GM10248 (cell line): ENCODE results near the gene LY9.

Experiments used
- CTCF ChIA-PET: fragments of 300-600 bp; sonication (Branson Sonifier 250); formaldehyde crosslinking; extraction: SDS; loops from one replicate; lab custom pipeline; 2021; ENCODE audit warnings: antibody characterized with exemption; lab: Yijun Ruan, JAX
- POLR2A ChIA-PET: fragments of 350-650 bp; sonication (Branson Sonifier 250); formaldehyde crosslinking; extraction: SDS; loops from one replicate; lab custom pipeline; 2020; ENCODE audit warnings: antibody characterized with exemption; lab: Yijun Ruan, JAX
- DNase-seq: peaks from one replicate; pipeline ENCODE4 v3.0.0; 2012; ENCODE audit errors: extremely low spot score
- TF ChIP-seq, protein P1 (sequence below): IDR thresholded peaks from 2 replicates; pipeline ENCODE4 v1.5.1; 2012; ENCODE audit warnings: mild to moderate bottlenecking, low read depth; ENCODE audit errors: extremely low read depth, missing control alignments, control extremely low read depth

The LY9 gene, protein sequence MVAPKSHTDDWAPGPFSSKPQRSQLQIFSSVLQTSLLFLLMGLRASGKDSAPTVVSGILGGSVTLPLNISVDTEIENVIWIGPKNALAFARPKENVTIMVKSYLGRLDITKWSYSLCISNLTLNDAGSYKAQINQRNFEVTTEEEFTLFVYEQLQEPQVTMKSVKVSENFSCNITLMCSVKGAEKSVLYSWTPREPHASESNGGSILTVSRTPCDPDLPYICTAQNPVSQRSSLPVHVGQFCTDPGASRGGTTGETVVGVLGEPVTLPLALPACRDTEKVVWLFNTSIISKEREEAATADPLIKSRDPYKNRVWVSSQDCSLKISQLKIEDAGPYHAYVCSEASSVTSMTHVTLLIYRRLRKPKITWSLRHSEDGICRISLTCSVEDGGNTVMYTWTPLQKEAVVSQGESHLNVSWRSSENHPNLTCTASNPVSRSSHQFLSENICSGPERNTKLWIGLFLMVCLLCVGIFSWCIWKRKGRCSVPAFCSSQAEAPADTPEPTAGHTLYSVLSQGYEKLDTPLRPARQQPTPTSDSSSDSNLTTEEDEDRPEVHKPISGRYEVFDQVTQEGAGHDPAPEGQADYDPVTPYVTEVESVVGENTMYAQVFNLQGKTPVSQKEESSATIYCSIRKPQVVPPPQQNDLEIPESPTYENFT

DNA sequence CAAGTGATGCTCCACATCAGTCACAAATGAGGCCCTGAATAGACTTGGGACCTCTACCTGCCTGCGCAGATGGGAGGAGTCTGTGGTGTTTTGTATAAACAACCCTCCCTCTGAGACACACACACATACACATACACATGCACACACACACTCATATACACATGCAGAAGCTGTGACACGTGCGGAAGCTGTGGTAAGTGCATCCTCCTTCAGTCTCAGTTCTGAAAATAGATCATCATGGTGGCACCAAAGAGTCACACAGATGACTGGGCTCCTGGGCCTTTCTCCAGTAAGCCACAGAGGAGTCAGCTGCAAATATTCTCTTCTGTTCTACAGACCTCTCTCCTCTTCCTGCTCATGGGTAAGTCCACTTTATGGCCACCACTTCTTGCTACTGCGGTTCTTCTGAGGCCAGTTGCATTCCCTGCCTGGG, at the start of gene LY9:
Gene LY9, plus strand, starts transcription at position 224 of the 433 bp plus-strand sequence. Its CDS starts 14 bp downstream, at position 238.
- peak; percentile 74 for DNase-seq
- TF ChIP-seq, protein P1, sequence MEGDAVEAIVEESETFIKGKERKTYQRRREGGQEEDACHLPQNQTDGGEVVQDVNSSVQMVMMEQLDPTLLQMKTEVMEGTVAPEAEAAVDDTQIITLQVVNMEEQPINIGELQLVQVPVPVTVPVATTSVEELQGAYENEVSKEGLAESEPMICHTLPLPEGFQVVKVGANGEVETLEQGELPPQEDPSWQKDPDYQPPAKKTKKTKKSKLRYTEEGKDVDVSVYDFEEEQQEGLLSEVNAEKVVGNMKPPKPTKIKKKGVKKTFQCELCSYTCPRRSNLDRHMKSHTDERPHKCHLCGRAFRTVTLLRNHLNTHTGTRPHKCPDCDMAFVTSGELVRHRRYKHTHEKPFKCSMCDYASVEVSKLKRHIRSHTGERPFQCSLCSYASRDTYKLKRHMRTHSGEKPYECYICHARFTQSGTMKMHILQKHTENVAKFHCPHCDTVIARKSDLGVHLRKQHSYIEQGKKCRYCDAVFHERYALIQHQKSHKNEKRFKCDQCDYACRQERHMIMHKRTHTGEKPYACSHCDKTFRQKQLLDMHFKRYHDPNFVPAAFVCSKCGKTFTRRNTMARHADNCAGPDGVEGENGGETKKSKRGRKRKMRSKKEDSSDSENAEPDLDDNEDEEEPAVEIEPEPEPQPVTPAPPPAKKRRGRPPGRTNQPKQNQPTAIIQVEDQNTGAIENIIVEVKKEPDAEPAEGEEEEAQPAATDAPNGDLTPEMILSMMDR, result no peak
- CTCF ChIA-PET, result interaction anchor here (1.1 to 12.7 kb wide), 8 partner anchors 17 to 195 kb away, joined by 3 to 190 read pairs (median 17); no protein-coding TSS in a partner anchor
- POLR2A ChIA-PET, result interaction anchor here (0.8 kb wide), 1 partner anchor 121 kb away, joined by 3 read pairs; no protein-coding TSS in a partner anchor

DNA sequence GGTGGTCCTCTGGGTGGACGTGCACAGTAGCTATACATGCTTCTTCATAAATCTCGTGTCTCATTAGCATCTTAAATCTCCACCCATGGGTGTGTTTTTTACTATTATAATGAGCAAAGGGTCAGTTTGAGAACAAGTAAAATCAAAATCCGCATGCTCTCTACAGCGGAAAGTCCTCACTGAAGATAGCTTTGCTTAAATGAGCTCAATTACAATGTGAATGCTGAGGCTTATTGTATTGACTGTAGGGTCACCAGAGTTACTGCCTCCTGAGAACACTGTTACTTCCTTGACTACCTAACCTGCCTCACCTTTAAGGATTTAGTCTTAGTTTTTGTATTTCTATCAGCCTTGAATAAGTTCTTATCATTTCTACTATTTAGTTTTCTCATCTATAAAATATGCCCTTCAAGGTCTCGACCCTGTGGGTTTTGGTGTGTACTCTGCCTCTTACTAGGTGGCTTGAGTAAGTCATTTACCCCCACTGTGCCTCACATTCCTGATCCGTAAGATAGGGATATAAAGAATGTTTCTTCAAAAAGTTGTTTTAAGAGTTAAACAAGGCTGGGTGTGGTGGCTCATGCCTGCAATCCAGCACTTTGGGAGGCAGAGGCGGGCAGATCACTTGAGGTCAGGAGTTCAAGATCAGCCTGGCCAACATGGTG, 49.0 kb upstream of the LY9 start:
- no peak for DNase-seq
- TF ChIP-seq, protein P1, result no peak
- ChIA-PET CTCF (interaction anchor here (1.0 to 4.2 kb wide), 8 partner anchors 9 to 54 kb away, joined by 3 to 29 read pairs (median 4); no protein-coding TSS in a partner anchor), POLR2A (interaction anchor here (0.8 kb wide), 1 partner anchor 1752 kb away, joined by 3 read pairs; no protein-coding TSS in a partner anchor)

DNA sequence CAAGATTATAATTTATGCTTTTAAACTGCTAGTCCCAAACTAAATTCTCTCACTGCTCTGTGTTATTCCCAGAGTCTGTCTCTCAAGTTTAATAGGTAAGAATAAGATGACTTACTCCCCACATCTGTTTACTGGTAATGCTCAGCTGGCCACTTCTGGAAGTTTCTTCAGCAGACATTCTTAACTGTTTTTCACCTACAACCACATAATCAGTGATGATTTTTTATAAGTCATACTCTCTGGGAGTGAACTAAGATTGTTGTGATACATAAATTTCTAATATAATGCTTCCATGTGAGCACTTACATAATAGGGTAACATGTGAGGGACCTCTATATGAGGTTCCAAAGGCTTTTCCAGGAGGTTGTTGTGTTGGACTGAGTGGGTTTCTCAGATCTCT, 48.3 kb upstream of the LY9 start:
- TF ChIP-seq, protein P1, result no peak
- ChIA-PET CTCF (interaction anchor here (0.9 to 4.2 kb wide), 13 partner anchors 9 to 84 kb away, joined by 3 to 29 read pairs (median 4); partner anchors contain the start of gene SLAMF7), POLR2A (interaction anchor here (0.8 kb wide), 1 partner anchor 8 kb away, joined by 3 read pairs; the partner anchor contains the start of gene SLAMF7)
- no peak for DNase-seq

DNA sequence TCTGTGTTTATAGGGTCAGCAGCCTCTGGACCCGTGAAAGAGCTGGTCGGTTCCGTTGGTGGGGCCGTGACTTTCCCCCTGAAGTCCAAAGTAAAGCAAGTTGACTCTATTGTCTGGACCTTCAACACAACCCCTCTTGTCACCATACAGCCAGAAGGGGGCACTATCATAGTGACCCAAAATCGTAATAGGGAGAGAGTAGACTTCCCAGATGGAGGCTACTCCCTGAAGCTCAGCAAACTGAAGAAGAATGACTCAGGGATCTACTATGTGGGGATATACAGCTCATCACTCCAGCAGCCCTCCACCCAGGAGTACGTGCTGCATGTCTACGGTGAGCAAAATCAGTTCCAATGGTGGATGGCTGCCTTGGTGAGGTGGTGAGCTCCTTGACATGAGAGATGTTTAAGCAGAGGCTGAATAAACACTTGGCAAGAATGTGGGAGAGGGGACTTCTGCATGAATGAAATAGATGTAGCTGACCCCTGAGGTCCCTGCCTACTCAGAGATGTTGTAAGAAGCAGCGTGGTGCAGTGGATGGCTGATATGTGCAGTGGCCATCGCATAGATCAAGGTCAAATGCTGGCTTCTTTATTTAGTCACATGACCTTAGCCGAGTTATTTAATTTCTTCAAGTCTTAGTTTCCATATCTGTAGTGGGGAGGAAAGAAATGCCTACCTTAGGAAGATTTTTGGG, 47.6 kb upstream of the LY9 start:
- DNase-seq, result no peak
- ChIA-PET POLR2A (interaction anchor here (0.8 kb wide), 1 partner anchor 9 kb away, joined by 3 read pairs; the partner anchor contains the start of gene SLAMF7), CTCF (interaction anchor here (0.9 to 4.2 kb wide), 13 partner anchors 10 to 83 kb away, joined by 3 to 29 read pairs (median 4); partner anchors contain the start of gene SLAMF7)
- TF ChIP-seq, protein P1, result peak; percentile 37

DNA sequence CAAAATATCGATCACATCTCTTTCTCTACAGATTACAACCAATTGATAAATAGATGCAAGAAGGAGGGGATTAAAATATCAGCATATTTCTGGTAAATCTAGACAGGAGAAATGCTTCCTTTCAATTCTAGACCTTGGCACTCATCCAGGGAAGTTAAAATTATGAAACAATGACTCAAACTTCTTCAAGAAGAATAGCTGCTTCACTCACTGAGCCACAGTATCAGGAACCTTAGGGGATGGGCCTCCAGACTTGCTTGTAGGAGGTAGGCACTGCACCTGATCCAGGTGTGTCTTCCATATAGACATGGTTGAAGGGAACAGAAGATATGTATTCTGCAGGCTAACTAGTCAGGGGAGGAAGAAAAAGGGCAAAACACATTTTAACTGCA, 47.1 kb upstream of the LY9 start:
- DNase-seq, result no peak
- POLR2A ChIA-PET, result no interaction called here
- TF ChIP-seq, protein P1, result no peak
- CTCF ChIA-PET, result interaction anchor here (0.9 to 4.2 kb wide), 16 partner anchors 9 to 82 kb away, joined by 3 to 29 read pairs (median 5); partner anchors contain the start of gene SLAMF7
